ENCODE results near the gene DDX1. TPM values are rescaled to one million over a fixed set of nuclear protein-coding genes. Genes with fewer than 3 reads are reported as not detected.

Gene DDX1
- total RNA-seq, 1 donor from 2014 or later = 103 TPM

DNA sequence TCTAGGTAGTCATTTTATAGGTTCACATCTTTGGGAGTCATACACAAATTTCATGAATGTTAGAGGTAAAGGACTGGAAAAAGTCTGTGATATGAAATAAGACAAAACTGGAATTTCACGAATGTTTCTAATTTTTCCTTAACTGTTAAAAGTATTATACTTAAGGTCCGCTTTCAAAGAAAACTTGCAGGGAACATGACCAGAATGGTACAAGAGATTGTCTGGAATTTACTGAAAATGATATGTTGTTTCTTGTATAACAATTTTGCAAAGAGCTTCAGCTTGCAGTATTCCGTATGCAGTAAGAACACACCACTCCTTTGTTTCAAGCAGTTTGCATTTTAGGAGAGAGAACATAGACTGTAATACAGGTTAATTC lies 1.6 kb downstream of the DDX1 start:
- Histone ChIP-seq H3K4me2 (peak overlapping the region; percentile 94), H3K27ac (no peak overlapping the region), H3K27me3 (no peaks in the 10 kb centered on the region), H4K20me1 (ENCODE audit: low read depth) (peaks cover 9% of the 10 kb centered on the region), H3K9ac (no peak overlapping the region), H3K4me1 (peaks cover 9% of the 10 kb centered on the region), H3K79me2 (ENCODE audit: low read depth) (peaks cover 32% of the 10 kb centered on the region), H3K36me3 (peaks cover 20% of the 10 kb centered on the region), H2AFZ (replicated peaks) (no peak overlapping the region), H3F3A (ENCODE audit: low read depth) (peaks cover 4% of the 10 kb centered on the region), H3K4me3 (peak overlapping the region; percentile 75), H3K9me3 (ENCODE audit: low read depth) (no peaks in the 10 kb centered on the region)
- Mint-ChIP-seq H3K27me3 (ENCODE audit: insufficient read depth, low read depth) (peaks cover 2% of the 10 kb centered on the region), H3K9me3 (no peaks in the 10 kb centered on the region), H3K4me3 (peak overlapping the region; percentile 95), H3K4me1 (peaks cover 21% of the 10 kb centered on the region), H3K27ac (no peak overlapping the region), H3K36me3 (peaks cover 15% of the 10 kb centered on the region)
- no peak for DNase-seq (ENCODE audit: low spot score)
- TF ChIP-seq EZH2 (IDR thresholded peaks at IDR 0.05) (no peak), EZH2phosphoT487 (IDR thresholded peaks at IDR 0.05) (no peak)
- TF ChIP-seq, protein P1, sequence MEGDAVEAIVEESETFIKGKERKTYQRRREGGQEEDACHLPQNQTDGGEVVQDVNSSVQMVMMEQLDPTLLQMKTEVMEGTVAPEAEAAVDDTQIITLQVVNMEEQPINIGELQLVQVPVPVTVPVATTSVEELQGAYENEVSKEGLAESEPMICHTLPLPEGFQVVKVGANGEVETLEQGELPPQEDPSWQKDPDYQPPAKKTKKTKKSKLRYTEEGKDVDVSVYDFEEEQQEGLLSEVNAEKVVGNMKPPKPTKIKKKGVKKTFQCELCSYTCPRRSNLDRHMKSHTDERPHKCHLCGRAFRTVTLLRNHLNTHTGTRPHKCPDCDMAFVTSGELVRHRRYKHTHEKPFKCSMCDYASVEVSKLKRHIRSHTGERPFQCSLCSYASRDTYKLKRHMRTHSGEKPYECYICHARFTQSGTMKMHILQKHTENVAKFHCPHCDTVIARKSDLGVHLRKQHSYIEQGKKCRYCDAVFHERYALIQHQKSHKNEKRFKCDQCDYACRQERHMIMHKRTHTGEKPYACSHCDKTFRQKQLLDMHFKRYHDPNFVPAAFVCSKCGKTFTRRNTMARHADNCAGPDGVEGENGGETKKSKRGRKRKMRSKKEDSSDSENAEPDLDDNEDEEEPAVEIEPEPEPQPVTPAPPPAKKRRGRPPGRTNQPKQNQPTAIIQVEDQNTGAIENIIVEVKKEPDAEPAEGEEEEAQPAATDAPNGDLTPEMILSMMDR (IDR thresholded peaks at IDR 0.05) = no peak

DNA sequence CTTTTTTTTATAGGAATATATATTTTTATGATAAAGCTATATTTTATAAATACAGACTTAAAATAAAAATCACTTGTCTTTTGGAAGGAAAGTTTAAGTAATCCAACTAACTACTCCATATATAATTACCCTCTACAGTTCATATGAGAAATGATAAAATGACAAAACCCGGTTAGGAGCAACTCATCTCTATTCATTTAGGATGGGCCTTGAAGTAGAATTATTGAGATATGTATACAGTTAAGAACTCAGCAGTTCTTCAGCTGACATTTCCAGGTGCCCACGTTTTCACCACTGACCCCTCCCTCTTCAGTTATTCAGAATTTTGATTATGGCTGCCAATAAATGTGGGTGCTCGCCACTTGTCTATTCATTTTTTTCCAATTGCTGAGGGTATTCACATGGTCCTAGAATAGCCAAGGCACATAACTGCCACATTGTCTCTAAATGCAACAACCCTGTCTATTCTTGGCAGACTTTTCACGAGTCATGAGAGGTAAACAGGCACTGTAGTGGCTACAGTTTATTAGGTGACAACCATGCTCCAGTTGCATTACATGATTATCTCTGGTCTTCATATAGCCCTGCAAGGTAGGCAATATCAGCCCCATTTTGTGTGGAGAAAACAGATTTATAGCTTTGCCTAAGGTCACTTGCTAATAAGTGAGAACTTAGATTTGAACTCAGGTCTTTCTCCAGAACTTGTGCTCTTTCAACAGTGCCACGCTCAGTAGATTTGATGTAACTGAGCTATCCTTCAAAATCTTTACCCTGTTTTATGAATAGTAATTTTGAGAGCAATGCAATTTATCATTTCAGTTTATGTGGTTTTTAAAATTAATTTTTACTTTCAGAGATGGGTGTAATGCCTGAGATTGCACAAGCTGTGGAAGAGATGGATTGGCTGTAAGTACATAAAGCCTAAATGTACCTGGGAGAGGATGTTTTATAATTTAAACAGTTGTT lies 2.9 kb downstream of the DDX1 start:
- Mint-ChIP-seq H3K9me3 (no peaks in the 10 kb centered on the region), H3K4me3 (no peak overlapping the region)

DNA sequence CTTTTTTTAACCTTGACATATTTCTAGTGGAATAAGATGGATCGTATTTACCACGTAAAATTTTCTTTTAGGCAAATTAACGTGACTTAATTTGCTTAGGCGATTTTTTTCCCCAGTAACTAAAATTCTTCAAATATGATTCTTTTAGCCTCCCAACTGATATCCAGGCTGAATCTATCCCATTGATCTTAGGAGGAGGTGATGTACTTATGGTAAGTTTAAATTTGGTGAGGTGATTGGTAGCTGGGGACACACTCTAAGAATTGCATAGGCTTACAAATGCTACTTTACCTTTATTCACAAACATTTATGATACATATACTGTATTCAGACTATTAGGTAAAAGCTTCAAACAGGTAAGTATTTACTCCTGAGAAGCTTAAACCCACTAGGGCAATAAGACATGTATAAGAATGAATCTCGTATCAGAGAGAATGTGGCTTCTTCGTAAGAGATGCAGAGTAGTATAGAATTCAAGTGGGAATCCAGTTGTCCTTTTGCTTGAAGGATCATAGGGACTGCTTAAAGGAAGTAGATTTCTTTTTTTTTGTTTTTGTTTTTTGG lies 3.8 kb downstream of the DDX1 start:
- H2AFZ ChIP-seq (replicated peaks) = no peak overlapping the region
- Mint-ChIP-seq H3K27me3 (ENCODE audit: insufficient read depth, low read depth) (peaks cover 2% of the 10 kb centered on the region), H3K9me3 (no peaks in the 10 kb centered on the region), H3K36me3 (peaks cover 21% of the 10 kb centered on the region), H3K27ac (no peak overlapping the region), H3K4me1 (peaks cover 21% of the 10 kb centered on the region), H3K4me3 (no peak overlapping the region)
- no peak overlapping the region for H3K4me3 ChIP-seq
- no peak overlapping the region for H3K9ac ChIP-seq
- no peak overlapping the region for H3K27ac ChIP-seq
- peaks cover 9% of the 10 kb centered on the region for H3K4me1 ChIP-seq
- peaks cover 31% of the 10 kb centered on the region for H3K36me3 ChIP-seq
- no peak for TF ChIP-seq EZH2phosphoT487 (IDR thresholded peaks at IDR 0.05)
- no peak for TF ChIP-seq EZH2 (IDR thresholded peaks at IDR 0.05)
- TF ChIP-seq, protein P1 (IDR thresholded peaks at IDR 0.05) = no peak
- DNase-seq (ENCODE audit: low spot score) = no peak
- peaks cover 32% of the 10 kb centered on the region for H3K79me2 ChIP-seq (ENCODE audit: low read depth)
- H3K9me3 ChIP-seq (ENCODE audit: low read depth) = no peaks in the 10 kb centered on the region
- H3F3A ChIP-seq (ENCODE audit: low read depth) = peaks cover 4% of the 10 kb centered on the region
- H3K4me2 ChIP-seq = no peak overlapping the region
- H4K20me1 ChIP-seq (ENCODE audit: low read depth) = peaks cover 9% of the 10 kb centered on the region
- no peaks in the 10 kb centered on the region for H3K27me3 ChIP-seq

More for the DNA sequence above, 2.9 kb downstream of the DDX1 start:
- H2AFZ ChIP-seq (replicated peaks) = no peak overlapping the region
- Mint-ChIP-seq H3K4me1 (peaks cover 21% of the 10 kb centered on the region), H3K27me3 (ENCODE audit: insufficient read depth, low read depth) (peaks cover 2% of the 10 kb centered on the region), H3K27ac (no peak overlapping the region), H3K36me3 (peaks cover 19% of the 10 kb centered on the region)
- H3K27ac ChIP-seq = no peak overlapping the region
- DNase-seq (ENCODE audit: low spot score) = no peak
- no peaks in the 10 kb centered on the region for H3K9me3 ChIP-seq (ENCODE audit: low read depth)
- H3K4me1 ChIP-seq = peaks cover 9% of the 10 kb centered on the region
- H3K9ac ChIP-seq = no peak overlapping the region
- peaks cover 29% of the 10 kb centered on the region for H3K36me3 ChIP-seq
- no peak overlapping the region for H3K4me3 ChIP-seq
- TF ChIP-seq EZH2 (IDR thresholded peaks at IDR 0.05) = no peak
- no peak overlapping the region for H3K4me2 ChIP-seq
- H4K20me1 ChIP-seq (ENCODE audit: low read depth) = peaks cover 9% of the 10 kb centered on the region
- H3F3A ChIP-seq (ENCODE audit: low read depth) = peaks cover 4% of the 10 kb centered on the region
- H3K27me3 ChIP-seq = no peaks in the 10 kb centered on the region
- H3K79me2 ChIP-seq (ENCODE audit: low read depth) = peaks cover 32% of the 10 kb centered on the region

Measured in neural progenitor cell (in vitro differentiated cells).